GM21515 (cell line): ENCODE results near the gene ACSS2.

Experiments
- ATAC-seq: cut with Tn5 transposase; IDR thresholded peaks from one replicate; pipeline ENCODE4 v1.9.1; 2021; ENCODE audit not compliant: unreplicated experiment

ACSS2 gene

GRCh38 chr20:34947336-34947735 is 70.9 kb downstream of the ACSS2 start:
- ATAC-seq = no peak

GRCh38 chr20:34948030-34948429 is 71.6 kb downstream of the ACSS2 start:
- ATAC-seq = no peak

GRCh38 chr20:34949120-34949519 is 72.7 kb downstream of the ACSS2 start:
- ATAC-seq = no peak

GRCh38 chr20:34951252-34951651 is 74.8 kb downstream of the ACSS2 start:
- ATAC-seq = no peak

- ATAC-seq = no peak
These were observed 75.2 kb downstream of the ACSS2 start for GRCh38 chr20:34951652-34952051.

GRCh38 chr20:34952671-34953070 is 76.3 kb downstream of the ACSS2 start:
- ATAC-seq = no peak

- ATAC-seq = no peak
These were observed 77.5 kb downstream of the ACSS2 start for GRCh38 chr20:34953960-34954359.

- peak; percentile 5 for ATAC-seq
These were observed 78.5 kb downstream of the ACSS2 start for GRCh38 chr20:34954904-34955230.

GRCh38 chr20:34955231-34956040 is 79.0 kb downstream of the ACSS2 start, which contains the start of the genes GSS and MYH7B:
GSS (minus strand) TSS chr20:34955806; CDS start chr20:34951852, 3,954 bp downstream.
MYH7B (plus strand) TSS chr20:34955868; CDS start chr20:34978006, 22,138 bp downstream.
- ATAC-seq = peak; percentile 76

GRCh38 chr20:34956041-34956458 is 79.6 kb downstream of the ACSS2 start:
- ATAC-seq = no peak

GRCh38 chr20:34956751-34957472 is 80.5 kb downstream of the ACSS2 start:
- ATAC-seq = no peak

- no peak for ATAC-seq
These were observed 88.1 kb downstream of the ACSS2 start for GRCh38 chr20:34964486-34964885.

GRCh38 chr20:34965051-34965450 is 88.6 kb downstream of the ACSS2 start:
- ATAC-seq = no peak

GRCh38 chr20:34967421-34967820 is 91.0 kb downstream of the ACSS2 start:
- no peak for ATAC-seq

- ATAC-seq = no peak
These were observed 91.8 kb downstream of the ACSS2 start for GRCh38 chr20:34968042-34968775.

- no peak for ATAC-seq
These were observed 93.9 kb downstream of the ACSS2 start for GRCh38 chr20:34970193-34970840.

- ATAC-seq = no peak
These were observed 94.6 kb downstream of the ACSS2 start for GRCh38 chr20:34970846-34971560.

GRCh38 chr20:34971561-34972235 is 95.3 kb downstream of the ACSS2 start:
- ATAC-seq = no peak

GRCh38 chr20:34974246-34974645 is 97.8 kb downstream of the ACSS2 start:
- ATAC-seq = no peak

- ATAC-seq = no peak
These were observed 99.9 kb downstream of the ACSS2 start for GRCh38 chr20:34976286-34976685.
